HepG2 (cell line): Measurements from ENCODE around the gene PODN. TPM values are rescaled to one million over a fixed set of nuclear protein-coding genes. Genes with fewer than 3 reads are reported as not detected.

ENCODE experiments used
- ARID3A ChIP-seq: IDR thresholded peaks from 2 replicates; pipeline ENCODE4 v1.6.1; 2012; ENCODE audit warnings: low read depth, low read length, improper control_type of control experiment
- ARNT2 ChIP-seq: sonication (generic); formaldehyde crosslinking; IDR thresholded peaks from 2 replicates; pipeline ENCODE4 v1.8.0; 2022; ENCODE audit warnings: mild to moderate bottlenecking, low read depth, missing genetic modification reagents, moderate library complexity
- ATF3 ChIP-seq: sonication (generic); formaldehyde crosslinking; IDR thresholded peaks from 2 replicates; pipeline ENCODE4 v1.4.0; 2020; ENCODE audit warnings: missing genetic modification reagents
- FOXJ3 ChIP-seq: sonication (generic); formaldehyde crosslinking; IDR thresholded peaks from 2 replicates; pipeline ENCODE4 v1.4.0; 2020; ENCODE audit warnings: missing genetic modification reagents, mild to moderate bottlenecking, borderline replicate concordance
- HCFC1 ChIP-seq: fragments of 150-350 bp; IDR thresholded peaks from 2 replicates; pipeline ENCODE4 v1.6.1; 2014; ENCODE audit warnings: low read depth, low read length
- HNF4G ChIP-seq, 2 experiments: sonication (generic) in 1 of 2; formaldehyde crosslinking in 1 of 2; IDR thresholded peaks; 2 replicates each; pipeline versions ENCODE4 v1.4.0 to v1.6.1; 2011 to 2020; ENCODE audit warnings: borderline replicate concordance in 2 of 2, low read depth in 2 of 2, mild to moderate bottlenecking in 2 of 2, low read length in 1 of 2, missing genetic modification reagents in 1 of 2, moderate library complexity in 1 of 2
- KDM4B ChIP-seq: sonication (generic); formaldehyde crosslinking; IDR thresholded peaks from 2 replicates; pipeline ENCODE4 v1.4.0; 2020; ENCODE audit warnings: missing genetic modification reagents
- MLLT10 ChIP-seq: sonication (generic); formaldehyde crosslinking; IDR thresholded peaks from 2 replicates; pipeline ENCODE4 v1.4.0; 2020; ENCODE audit warnings: missing genetic modification reagents
- NFKBIZ ChIP-seq: IDR thresholded peaks from 2 replicates; pipeline ENCODE4 v1.6.1; 2018; ENCODE audit warnings: missing genetic modification reagents, missing compliant biosample characterization
- PBX3 ChIP-seq: sonication (generic); formaldehyde crosslinking; IDR thresholded peaks from 2 replicates; pipeline ENCODE4 v1.8.1; 2023; ENCODE audit warnings: missing genetic modification reagents, inconsistent platforms, borderline replicate concordance
- POLR2AphosphoS5 ChIP-seq: IDR thresholded peaks from 2 replicates; pipeline ENCODE4 v1.6.1; 2012; ENCODE audit warnings: low read depth, low read length
- REXO4 ChIP-seq: sonication (generic); formaldehyde crosslinking; IDR thresholded peaks from 2 replicates; pipeline ENCODE4 v1.8.0; 2022; ENCODE audit warnings: missing genetic modification reagents, mild to moderate bottlenecking, borderline replicate concordance
- TRIM22 ChIP-seq: fragments of 450-650 bp; IDR thresholded peaks from 2 replicates; pipeline ENCODE4 v1.6.1; 2017
- ZBTB39 ChIP-seq: sonication (generic); formaldehyde crosslinking; IDR thresholded peaks from 2 replicates; pipeline ENCODE4 v1.5.0; 2020; ENCODE audit warnings: missing genetic modification reagents
- ZNF546 ChIP-seq: sonication (generic); formaldehyde crosslinking; conservative IDR thresholded peaks from 2 replicates; pipeline ENCODE4 v1.8.1; 2023; ENCODE audit warnings: mild to moderate bottlenecking, missing genetic modification reagents
- ZNF550 ChIP-seq: sonication (generic); formaldehyde crosslinking; IDR thresholded peaks from 2 replicates; pipeline ENCODE4 v1.4.0; 2020; ENCODE audit warnings: mild to moderate bottlenecking, missing genetic modification reagents, borderline replicate concordance
- ZNF589 ChIP-seq: sonication (generic); formaldehyde crosslinking; conservative IDR thresholded peaks from 2 replicates; pipeline ENCODE4 v1.8.0; 2022; ENCODE audit warnings: mild to moderate bottlenecking, moderate library complexity, missing genetic modification reagents
- ZNF703 ChIP-seq: sonication (generic); formaldehyde crosslinking; IDR thresholded peaks from 2 replicates; pipeline ENCODE4 v1.5.1; 2020; ENCODE audit warnings: missing genetic modification reagents, mild to moderate bottlenecking, moderate library complexity, borderline replicate concordance
- ZNF724P ChIP-seq: sonication (generic); formaldehyde crosslinking; IDR thresholded peaks from 2 replicates; pipeline ENCODE4 v1.8.0; 2022; ENCODE audit warnings: missing genetic modification reagents, borderline replicate concordance
- ZNF839 ChIP-seq: sonication (generic); formaldehyde crosslinking; IDR thresholded peaks from 2 replicates; pipeline ENCODE4 v1.4.0; 2020; ENCODE audit warnings: missing genetic modification reagents, mild to moderate bottlenecking, borderline replicate concordance
- polyA plus RNA-seq, 8 experiments: library from polyadenylated mRNA; depleted of rRNA in 3 of 8; stranded (reverse) in 7 of 8; unstranded in 1 of 8; fragments of >200 nt; fragmentation: Illumina TruSeq in 4 of 8; extraction: Trizol in 4 of 8; gene quantifications; 2 replicates each; pipeline versions ENCODE4 v1.2.1 to v1.2.3, GENCODE V29; 2011 to 2016; ENCODE audit warnings: low read depth in 4 of 8, missing spikeins in 1 of 8, mixed read lengths in 1 of 8; ENCODE audit not compliant: insufficient read depth in 1 of 8
- total RNA-seq, 5 experiments: library from RNA; depleted of rRNA; stranded (reverse); fragments of >200 nt; fragmentation: Illumina TruSeq; extraction: Trizol; gene quantifications; 2 replicates each; pipeline ENCODE4 v1.2.3, GENCODE V29; 2016; ENCODE audit warnings: low read depth in 1 of 5

Gene PODN
- total and polyA plus RNA-seq, 2 of the 13 experiments (the other 11 are each of a cell fraction or from before 2014, with no cell fraction given): 0.13 TPM; not detected in 1

- TF ChIP-seq NFKBIZ (CRISPR knock-in tag) (no peak), MLLT10 (CRISPR knock-in tag) (no peak), ZNF546 (CRISPR knock-in tag) (no peak), ZBTB39 (no peak), FOXJ3 (CRISPR knock-in tag) (no peak), ZNF550 (CRISPR knock-in tag) (no peak), POLR2AphosphoS5 (peak; percentile 72), KDM4B (CRISPR knock-in tag) (0 out of 2 replicates have a peak, but pooled peaks have one; percentile 32), REXO4 (CRISPR knock-in tag) (no peak), ZNF724P (no peak), ZNF839 (CRISPR knock-in tag) (no peak), ATF3 (CRISPR knock-in tag) (0 out of 2 replicates have a peak, but pooled peaks have one; percentile 33), PBX3 (CRISPR knock-in tag) (no peak), ZNF589 (CRISPR knock-in tag) (no peak), HCFC1 (peak; percentile 28; the same call in 1 of the 2 replicates), HNF4G (IDR thresholded peaks at IDR 0.05; ENCODE audit: borderline replicate concordance, low read depth, low read length) (peak; percentile 99), HNF4G (CRISPR knock-in tag; IDR thresholded peaks at IDR 0.05; ENCODE audit: borderline replicate concordance, low read depth) (peak; percentile 83; the same call in 1 of the 2 replicates), TRIM22 (no peak), ZNF703 (CRISPR knock-in tag) (no peak), ARNT2 (CRISPR knock-in tag) (no peak), ARID3A (0 out of 2 replicates have a peak, but pooled peaks have one; percentile 27)
Measured at GRCh38 chr1:53014791-53015507, 47.1 kb upstream of the PODN start (continued).
